HepG2 (cell line): Measurements from ENCODE around the gene A3GALT2. TPM values are rescaled to one million over a fixed set of nuclear protein-coding genes. Genes with fewer than 3 reads are reported as not detected.

Experiments
- ATAC-seq: fragments of 200-7000 bp; cut with Tn5 transposase; 3 replicates; pipeline ENCODE4 v1.9.1; 2020; ENCODE audit warnings: mild to moderate bottlenecking, moderate library complexity
- BruUV-seq: library from RNA; stranded (reverse); fragments of 400-500 nt; replicated peaks from 2 replicates; lab custom pipeline; 2021; lab: Mats Ljungman, UMichigan
- CTCF ChIA-PET: fragments of 300-600 bp; formaldehyde crosslinking; extraction: SDS; loops from one replicate; lab custom pipeline; 2021; ENCODE audit warnings: low total read pairs, inconsistent platforms, low intra/inter-chr PET ratio; lab: Yijun Ruan, JAX
- POLR2A ChIA-PET: fragments of 350-600 bp; sonication (Branson Sonifier 250); formaldehyde crosslinking; loops from one replicate; lab custom pipeline; 2020; ENCODE audit warnings: antibody characterized with exemption, inconsistent platforms; lab: Yijun Ruan, JAX
- DNase-seq: peaks from one replicate; pipeline ENCODE4 v3.0.0-alpha.2; 2015; ENCODE audit warnings: low spot score
- FAIRE-seq: peaks from 3 replicates; lab custom pipeline; 2011; peaks lifted over from hg19 to GRCh38; lab: Jason Lieb, UNC
- H2AFZ ChIP-seq: one replicate; pipeline ENCODE4 v1.6.1; 2011; ENCODE audit warnings: low read length, inconsistent platforms
- H3K27ac ChIP-seq: fragments of 300-600 bp; 3 replicates; pipeline ENCODE4 v1.8.0; 2011; ENCODE audit warnings: mixed run types, mild to moderate bottlenecking, mixed read lengths, low read length, inconsistent platforms; ENCODE audit not compliant: insufficient read depth; ENCODE audit errors: extremely low read length
- H3K27me3 ChIP-seq, 2 experiments: fragments of 200-600 bp in 1 of 2; 2 replicates in 1 of 2; 3 replicates in 1 of 2; pipeline versions ENCODE4 v1.6.0 to v1.8.0; 2011; ENCODE audit warnings: low read length in 2 of 2, mild to moderate bottlenecking in 2 of 2, moderate library complexity in 2 of 2, inconsistent platforms in 1 of 2; ENCODE audit not compliant: insufficient read depth in 2 of 2, control insufficient read depth in 1 of 2
- H3K36me3 ChIP-seq, 2 experiments: fragments of 200-600 bp in 1 of 2; replicated peaks in 1 of 2; 2 replicates in 1 of 2; 3 replicates in 1 of 2; pipeline versions ENCODE4 v1.5.1 to v1.8.0; 2011; ENCODE audit warnings: low read length in 2 of 2, inconsistent platforms in 1 of 2; ENCODE audit not compliant: insufficient read depth in 2 of 2, control insufficient read depth in 1 of 2
- H3K4me1 ChIP-seq: 2 replicates; pipeline ENCODE4 v1.5.1; 2012; ENCODE audit warnings: low read length, inconsistent platforms; ENCODE audit not compliant: insufficient read depth
- H3K4me2 ChIP-seq: 2 replicates; pipeline ENCODE4 v1.6.0; 2011; ENCODE audit warnings: low read depth, low read length, inconsistent platforms
- H3K4me3 ChIP-seq, 3 experiments: fragments of 200-600 bp in 1 of 3; sonication (generic), shearing (Covaris generic) in 1 of 3; replicated peaks in 1 of 3; 2 replicates each; pipeline ENCODE4 v1.5.1; 2011 to 2016; ENCODE audit warnings: low read length in 3 of 3, inconsistent platforms in 2 of 3, low read depth in 2 of 3, mild to moderate bottlenecking in 2 of 3, control low read depth in 1 of 3, mixed read lengths in 1 of 3; ENCODE audit not compliant: insufficient read depth in 1 of 3
- H3K79me2 ChIP-seq: one replicate; pipeline ENCODE4 v1.6.1; 2011; ENCODE audit warnings: low read length, inconsistent platforms; ENCODE audit not compliant: insufficient read depth
- H3K9ac ChIP-seq: 2 replicates; pipeline ENCODE4 v1.6.0; 2011; ENCODE audit warnings: mild to moderate bottlenecking, low read depth, low read length, inconsistent platforms; ENCODE audit not compliant: insufficient read depth
- H3K9me3 ChIP-seq: 2 replicates; pipeline ENCODE4 v1.5.1; 2012; ENCODE audit warnings: mild to moderate bottlenecking, low read length
- H4K20me1 ChIP-seq: 2 replicates; pipeline ENCODE4 v1.6.0; 2011; ENCODE audit warnings: inconsistent platforms, mild to moderate bottlenecking, low read length, moderate library complexity; ENCODE audit not compliant: insufficient read depth
- HDAC6 ChIP-seq: fragments of 200-600 bp; sonication (generic); IDR thresholded peaks from 2 replicates; pipeline ENCODE4 v1.7.0; 2017; ENCODE audit warnings: mild to moderate bottlenecking, antibody characterized with exemption, low read length, low read depth
- SSRP1 ChIP-seq: IDR thresholded peaks from 2 replicates; pipeline ENCODE4 v1.6.1; 2016; ENCODE audit warnings: control low read depth
- ZIK1 ChIP-seq: sonication (generic); formaldehyde crosslinking; IDR thresholded peaks from 2 replicates; pipeline ENCODE4 v1.5.0; 2020; ENCODE audit warnings: mild to moderate bottlenecking, low read depth, missing genetic modification reagents, borderline replicate concordance
- ZNF879 ChIP-seq: sonication (generic); formaldehyde crosslinking; IDR thresholded peaks from 2 replicates; pipeline ENCODE4 v1.8.1; 2023; ENCODE audit warnings: missing genetic modification reagents
- WGBS: methylation state at CpG from one replicate; pipeline ENCODE4 v1.1.6; 2017; ENCODE audit warnings: low lambda C conversion rate; 5-methylcytosine and 5-hydroxymethylcytosine counted together
- in situ Hi-C: cut with HindIII; loops from 2 replicates; pipeline ENCODE4 v1.10.0; 2017; ENCODE audit warnings: low pct_unique_long_range_greater_than_20kb; ENCODE audit not compliant: extremely low pct_ligation_motif_present
- intact Hi-C: fragments of 100-400 bp; cut with micrococcal nuclease; formaldehyde crosslinking; loops from one replicate; pipeline ENCODE4 v1.10.0; 2022; ENCODE audit not compliant: unreplicated experiment
- polyA plus RNA-seq, 8 experiments: library from polyadenylated mRNA; depleted of rRNA in 3 of 8; stranded (reverse) in 7 of 8; unstranded in 1 of 8; fragments of >200 nt; fragmentation: Illumina TruSeq in 4 of 8; extraction: Trizol in 4 of 8; gene quantifications; 2 replicates each; pipeline versions ENCODE4 v1.2.1 to v1.2.3, GENCODE V29; 2011 to 2016; ENCODE audit warnings: low read depth in 4 of 8, missing spikeins in 1 of 8, mixed read lengths in 1 of 8; ENCODE audit not compliant: insufficient read depth in 1 of 8
- total RNA-seq, 5 experiments: library from RNA; depleted of rRNA; stranded (reverse); fragments of >200 nt; fragmentation: Illumina TruSeq; extraction: Trizol; gene quantifications; 2 replicates each; pipeline ENCODE4 v1.2.3, GENCODE V29; 2016; ENCODE audit warnings: low read depth in 1 of 5
- TF ChIP-seq, protein P1 (sequence below), 2 experiments: sonication (generic) in 1 of 2; formaldehyde crosslinking in 1 of 2; IDR thresholded peaks; 2 replicates each; pipeline versions ENCODE4 v1.4.0 to v1.6.1; 2016 to 2020; ENCODE audit warnings: borderline replicate concordance in 1 of 2, low read depth in 1 of 2, mild to moderate bottlenecking in 1 of 2, missing genetic modification reagents in 1 of 2
- TF ChIP-seq, protein P2 (sequence below): sonication (generic); formaldehyde crosslinking; IDR thresholded peaks from 2 replicates; pipeline ENCODE4 v1.4.0; 2020; ENCODE audit warnings: missing genetic modification reagents

The A3GALT2 gene
- total and polyA plus RNA-seq, 2 of the 13 experiments (the other 11 are each of a cell fraction or from before 2014, with no cell fraction given): not detected

DNA sequence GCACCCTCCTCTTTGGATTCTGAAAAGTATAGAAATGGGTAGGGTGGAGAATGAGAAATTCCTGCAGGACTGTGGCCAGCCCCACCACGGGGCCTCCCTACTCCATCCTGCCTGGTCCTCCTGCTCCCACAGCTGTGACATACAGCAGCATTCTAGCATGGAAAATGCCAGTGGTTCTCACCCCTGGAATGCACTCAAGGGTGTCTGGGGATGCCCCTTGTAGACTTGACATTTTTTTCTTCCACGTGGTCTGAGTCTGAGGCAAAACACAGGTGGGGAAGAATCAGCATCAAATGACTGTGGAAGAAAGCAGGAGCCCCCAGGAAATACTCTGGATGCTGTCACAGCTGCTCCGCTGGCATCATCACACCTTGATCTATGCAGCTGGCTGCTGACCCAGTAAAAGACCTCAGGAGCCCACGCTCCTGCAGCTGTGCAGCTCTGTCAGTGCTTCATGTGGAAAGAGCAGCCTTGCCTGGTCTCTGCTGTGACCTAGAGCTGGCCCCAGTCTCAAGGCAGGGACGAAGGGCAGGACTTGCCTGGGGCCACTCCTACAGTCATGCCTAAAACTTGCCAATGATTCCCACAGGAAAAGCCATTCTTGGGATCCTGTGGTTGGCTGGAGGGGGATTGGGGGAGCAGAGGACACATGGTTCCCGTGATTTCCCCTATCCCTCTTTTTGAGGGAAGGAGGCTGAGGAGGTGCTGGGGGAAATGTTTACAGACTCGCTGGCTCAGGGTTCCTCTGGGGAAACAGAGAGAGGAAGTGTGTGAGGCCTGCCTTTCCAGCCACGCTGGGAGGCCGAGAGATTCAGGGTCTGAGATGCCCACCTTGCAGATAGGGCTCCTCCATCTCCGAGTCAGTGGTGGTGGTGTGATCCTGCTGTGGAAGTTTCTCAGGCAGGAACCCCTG lies 10.8 kb upstream of the A3GALT2 start:
- no peak for DNase-seq
- Histone ChIP-seq H3K36me3 (peaks cover 39 to 76% of the 10 kb centered on the region in 2 experiments), H3K27ac (no peak overlapping the region), H3K4me1 (peaks cover 43% of the 10 kb centered on the region), H3K79me2 (peaks cover 33% of the 10 kb centered on the region), H3K4me3 (no peak overlapping the region), H4K20me1 (peaks cover 60% of the 10 kb centered on the region), H3K9ac (no peak overlapping the region), H2AFZ (no peak overlapping the region)
- no peak for ATAC-seq
- POLR2A ChIA-PET: interaction anchor here (1.2 kb wide), 1 partner anchor 9 kb away, joined by 3 read pairs; no protein-coding TSS in a partner anchor
- intact Hi-C loops: no loop called here
- peak; percentile 29; the same call in 1 of the 2 replicates for TF ChIP-seq SSRP1
- TF ChIP-seq, protein P1, sequence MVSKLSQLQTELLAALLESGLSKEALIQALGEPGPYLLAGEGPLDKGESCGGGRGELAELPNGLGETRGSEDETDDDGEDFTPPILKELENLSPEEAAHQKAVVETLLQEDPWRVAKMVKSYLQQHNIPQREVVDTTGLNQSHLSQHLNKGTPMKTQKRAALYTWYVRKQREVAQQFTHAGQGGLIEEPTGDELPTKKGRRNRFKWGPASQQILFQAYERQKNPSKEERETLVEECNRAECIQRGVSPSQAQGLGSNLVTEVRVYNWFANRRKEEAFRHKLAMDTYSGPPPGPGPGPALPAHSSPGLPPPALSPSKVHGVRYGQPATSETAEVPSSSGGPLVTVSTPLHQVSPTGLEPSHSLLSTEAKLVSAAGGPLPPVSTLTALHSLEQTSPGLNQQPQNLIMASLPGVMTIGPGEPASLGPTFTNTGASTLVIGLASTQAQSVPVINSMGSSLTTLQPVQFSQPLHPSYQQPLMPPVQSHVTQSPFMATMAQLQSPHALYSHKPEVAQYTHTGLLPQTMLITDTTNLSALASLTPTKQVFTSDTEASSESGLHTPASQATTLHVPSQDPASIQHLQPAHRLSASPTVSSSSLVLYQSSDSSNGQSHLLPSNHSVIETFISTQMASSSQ (IDR thresholded peaks at IDR 0.05; ENCODE audit: low read depth): no peak
- TF ChIP-seq, protein P1 (CRISPR knock-in tag; IDR thresholded peaks at IDR 0.05; ENCODE audit: borderline replicate concordance): no peak
- no peak for TF ChIP-seq HDAC6
- no peak for TF ChIP-seq ZIK1 (CRISPR knock-in tag)
- TF ChIP-seq ZNF879 (CRISPR knock-in tag): no peak
- TF ChIP-seq, protein P2, sequence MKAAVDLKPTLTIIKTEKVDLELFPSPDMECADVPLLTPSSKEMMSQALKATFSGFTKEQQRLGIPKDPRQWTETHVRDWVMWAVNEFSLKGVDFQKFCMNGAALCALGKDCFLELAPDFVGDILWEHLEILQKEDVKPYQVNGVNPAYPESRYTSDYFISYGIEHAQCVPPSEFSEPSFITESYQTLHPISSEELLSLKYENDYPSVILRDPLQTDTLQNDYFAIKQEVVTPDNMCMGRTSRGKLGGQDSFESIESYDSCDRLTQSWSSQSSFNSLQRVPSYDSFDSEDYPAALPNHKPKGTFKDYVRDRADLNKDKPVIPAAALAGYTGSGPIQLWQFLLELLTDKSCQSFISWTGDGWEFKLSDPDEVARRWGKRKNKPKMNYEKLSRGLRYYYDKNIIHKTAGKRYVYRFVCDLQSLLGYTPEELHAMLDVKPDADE: no peak
- TF ChIP-seq, all 625 proteins: peak for 1
- WGBS: 96% methylated on average over 5 of the region's 10 CpGs
- Histone ChIP-seq H3K4me2 (no peak overlapping the region), H3K27me3 (no peaks in the 10 kb centered on the region), H3K9me3 (no peaks in the 10 kb centered on the region)
- CTCF ChIA-PET: no interaction called here
- in situ Hi-C loops: no loop called here
- BruUV-seq: no TSS peak
- FAIRE-seq: no peak
